Measurements from ENCODE around the gene ARRB1.
"Not testable (repeated sequence)": the region's sequence is repeated elsewhere in the genome, so short reads cannot be mapped to it uniquely, and the experiment has no call there.

ARRB1 gene

GRCh38 chr11:75351541-75351790, at the start of gene ARRB1:
ARRB1 (minus strand) TSS chr11:75351661; CDS start chr11:75351607, 54 bp downstream.
- no peak for DNase-seq (ENCODE audit: low read depth)

GRCh38 chr11:75400146-75400865, 48.8 kb upstream of the ARRB1 start:
- peak; percentile 29 for DNase-seq (ENCODE audit: low read depth)

GRCh38 chr11:75399344-75400145, 48.1 kb upstream of the ARRB1 start, which contains the start of gene RPS3:
RPS3 (plus strand) TSS chr11:75399518; CDS start chr11:75399548, 30 bp downstream.
- peak; percentile 92 for DNase-seq (ENCODE audit: low read depth)

- no peak for DNase-seq (ENCODE audit: low read depth)
Measured at GRCh38 chr11:75398906-75399305, 47.4 kb upstream of the ARRB1 start.

- DNase-seq (ENCODE audit: low read depth), result no peak
Measured at GRCh38 chr11:75394085-75394840, 42.8 kb upstream of the ARRB1 start.

- no peak for DNase-seq (ENCODE audit: low read depth)
Measured at GRCh38 chr11:75389925-75390324, 38.5 kb upstream of the ARRB1 start.

- no peak for DNase-seq (ENCODE audit: low read depth)
Measured at GRCh38 chr11:75389276-75389605, 37.8 kb upstream of the ARRB1 start.

GRCh38 chr11:75388386-75389275, 37.2 kb upstream of the ARRB1 start:
- DNase-seq (ENCODE audit: low read depth), result peak; percentile 78

GRCh38 chr11:75387736-75388294, 36.4 kb upstream of the ARRB1 start:
- DNase-seq (ENCODE audit: low read depth), result no peak

GRCh38 chr11:75386942-75387630, 35.6 kb upstream of the ARRB1 start:
- peak; percentile 55 for DNase-seq (ENCODE audit: low read depth)

GRCh38 chr11:75384438-75385080, 33.1 kb upstream of the ARRB1 start:
- DNase-seq (ENCODE audit: low read depth), result peak; percentile 67

GRCh38 chr11:75383246-75383645, 31.8 kb upstream of the ARRB1 start:
- DNase-seq (ENCODE audit: low read depth), result no peak

- DNase-seq (ENCODE audit: low read depth), result peak; percentile 24
Measured at GRCh38 chr11:75380716-75381420, 29.4 kb upstream of the ARRB1 start.

GRCh38 chr11:75380245-75380644, 28.8 kb upstream of the ARRB1 start:
- no peak for DNase-seq (ENCODE audit: low read depth)

GRCh38 chr11:75378776-75379175, 27.3 kb upstream of the ARRB1 start:
- DNase-seq (ENCODE audit: low read depth), result not testable (repeated sequence)

- DNase-seq (ENCODE audit: low read depth), result no peak
Measured at GRCh38 chr11:75376175-75376574, 24.7 kb upstream of the ARRB1 start.

- no peak for DNase-seq (ENCODE audit: low read depth)
Measured at GRCh38 chr11:75375626-75376025, 24.2 kb upstream of the ARRB1 start.

- DNase-seq (ENCODE audit: low read depth), result no peak
Measured at GRCh38 chr11:75374646-75375045, 23.2 kb upstream of the ARRB1 start.

GRCh38 chr11:75373201-75373600, 21.7 kb upstream of the ARRB1 start:
- no peak for DNase-seq (ENCODE audit: low read depth)
